WTC11 (cell line): ENCODE measurements around the gene KCNJ1. TPM values are rescaled to one million over a fixed set of nuclear protein-coding genes. Genes with fewer than 3 reads are reported as not detected.

ENCODE experiments used
- ATAC-seq: fragments of 200-7000 bp; cut with Tn5 transposase; 2 replicates; pipeline ENCODE4 v1.10.0; 2021; ENCODE audit warnings: mild to moderate bottlenecking, moderate library complexity
- CTCF ChIA-PET: fragments of 300-600 bp; sonication (Branson Sonifier 250); formaldehyde crosslinking; loops from one replicate; lab custom pipeline; 2021; ENCODE audit warnings: antibody characterized with exemption; lab: Charles Lee
- POLR2A ChIA-PET: fragments of 350-600 bp; sonication (Branson Sonifier 250); formaldehyde crosslinking; loops from one replicate; lab custom pipeline; 2021; ENCODE audit warnings: antibody characterized with exemption; lab: Charles Lee
- DNase-seq: peaks from one replicate; pipeline ENCODE4 v3.0.0; 2021; ENCODE audit warnings: low spot score
- H3K27ac Mint-ChIP-seq: 2 replicates; pipeline ENCODE4 v1.8.0; 2021; ENCODE audit warnings: mixed read lengths
- H3K27me3 Mint-ChIP-seq: 2 replicates; pipeline ENCODE4 v1.8.0; 2021; ENCODE audit warnings: low read depth, mild to moderate bottlenecking, moderate library complexity, mixed read lengths
- H3K36me3 Mint-ChIP-seq: 2 replicates; pipeline ENCODE4 v1.8.0; 2021; ENCODE audit warnings: mixed read lengths
- H3K4me1 Mint-ChIP-seq: 2 replicates; pipeline ENCODE4 v1.8.0; 2022; ENCODE audit warnings: mixed read lengths
- H3K4me3 Mint-ChIP-seq: 2 replicates; pipeline ENCODE4 v1.8.0; 2021; ENCODE audit warnings: mild to moderate bottlenecking, moderate library complexity, mixed read lengths
- H3K9me3 Mint-ChIP-seq: 2 replicates; pipeline ENCODE4 v1.8.0; 2021; ENCODE audit warnings: mixed read lengths
- E2F5 ChIP-seq: sonication (generic); formaldehyde crosslinking; IDR thresholded peaks from 2 replicates; pipeline ENCODE4 v1.8.1; 2022; ENCODE audit warnings: mild to moderate bottlenecking, moderate library complexity, missing genetic modification reagents
- FOXJ3 ChIP-seq: sonication (generic); formaldehyde crosslinking; IDR thresholded peaks from 2 replicates; pipeline ENCODE4 v1.9.0; 2021; ENCODE audit warnings: missing genetic modification reagents, mild to moderate bottlenecking, borderline replicate concordance
- FOXP4 ChIP-seq: sonication (generic); formaldehyde crosslinking; IDR thresholded peaks from 2 replicates; pipeline ENCODE4 v1.8.0; 2022; ENCODE audit warnings: mild to moderate bottlenecking, missing genetic modification reagents
- GABPB1 ChIP-seq: sonication (generic); formaldehyde crosslinking; IDR thresholded peaks from 2 replicates; pipeline ENCODE4 v1.8.1; 2023; ENCODE audit warnings: mild to moderate bottlenecking, missing genetic modification reagents
- GTF2I ChIP-seq: fragments of 250-450 bp; sonication (Bioruptor Pico); conservative IDR thresholded peaks from 2 replicates; pipeline ENCODE4 v1.4.0; 2021; ENCODE audit warnings: mild to moderate bottlenecking
- HMGXB4 ChIP-seq: sonication (generic); formaldehyde crosslinking; IDR thresholded peaks from 2 replicates; pipeline ENCODE4 v1.8.1; 2023; ENCODE audit warnings: mild to moderate bottlenecking, moderate library complexity, missing genetic modification reagents
- IRF2 ChIP-seq: sonication (generic); formaldehyde crosslinking; IDR thresholded peaks from 2 replicates; pipeline ENCODE4 v1.8.0; 2022; ENCODE audit warnings: low read depth, missing genetic modification reagents, borderline replicate concordance
- KAT7 ChIP-seq: sonication (generic); formaldehyde crosslinking; IDR thresholded peaks from 2 replicates; pipeline ENCODE4 v1.8.1; 2023; ENCODE audit warnings: missing genetic modification reagents, mild to moderate bottlenecking, borderline replicate concordance
- MYBL2 ChIP-seq: sonication (generic); formaldehyde crosslinking; IDR thresholded peaks from 2 replicates; pipeline ENCODE4 v1.8.1; 2023; ENCODE audit warnings: mild to moderate bottlenecking, moderate library complexity, missing genetic modification reagents
- NFATC4 ChIP-seq: fragments of 250-450 bp; sonication (Bioruptor Pico); IDR thresholded peaks from 2 replicates; pipeline ENCODE4 v1.9.0; 2021; ENCODE audit warnings: mild to moderate bottlenecking
- NR2C2 ChIP-seq: sonication (generic); formaldehyde crosslinking; IDR thresholded peaks from 2 replicates; pipeline ENCODE4 v1.8.0; 2022; ENCODE audit warnings: mild to moderate bottlenecking, missing genetic modification reagents
- OVOL2 ChIP-seq: fragments of 250-450 bp; sonication (Bioruptor Pico); IDR thresholded peaks from 2 replicates; pipeline ENCODE4 v1.9.0; 2021; ENCODE audit warnings: mild to moderate bottlenecking, borderline replicate concordance
- TCF7 ChIP-seq: sonication (generic); formaldehyde crosslinking; IDR thresholded peaks from 2 replicates; pipeline ENCODE4 v1.8.0; 2022; ENCODE audit warnings: mild to moderate bottlenecking, low read depth, missing genetic modification reagents, moderate library complexity
- TEAD4 ChIP-seq: sonication (generic); formaldehyde crosslinking; IDR thresholded peaks from 2 replicates; pipeline ENCODE4 v1.8.0; 2022; ENCODE audit warnings: mild to moderate bottlenecking, missing genetic modification reagents
- TP53 ChIP-seq: sonication (generic); formaldehyde crosslinking; IDR thresholded peaks from 2 replicates; pipeline ENCODE4 v1.8.1; 2023; ENCODE audit warnings: mild to moderate bottlenecking, missing genetic modification reagents
- ZNF121 ChIP-seq: sonication (generic); formaldehyde crosslinking; IDR thresholded peaks from 2 replicates; pipeline ENCODE4 v1.8.0; 2023; ENCODE audit warnings: missing genetic modification reagents
- ZNF671 ChIP-seq: fragments of 250-450 bp; sonication (Bioruptor Pico); IDR thresholded peaks from 2 replicates; pipeline ENCODE4 v1.8.0; 2021; ENCODE audit warnings: mild to moderate bottlenecking
- total RNA-seq: library from RNA; stranded (reverse); gene quantifications from 3 replicates; pipeline ENCODE4 v1.2.3, GENCODE V29; 2021
- TF ChIP-seq, protein P1 (sequence below): sonication (generic); formaldehyde crosslinking; IDR thresholded peaks from 2 replicates; pipeline ENCODE4 v1.8.1; 2023; ENCODE audit warnings: mild to moderate bottlenecking, missing genetic modification reagents, moderate library complexity
- TF ChIP-seq, protein P2 (sequence below): sonication (generic); formaldehyde crosslinking; IDR thresholded peaks from 2 replicates; pipeline ENCODE4 v1.8.1; 2022; ENCODE audit warnings: low read depth, missing genetic modification reagents, borderline replicate concordance
- TF ChIP-seq, protein P3 (sequence below): fragments of 250-450 bp; sonication (Bioruptor Pico); IDR thresholded peaks from 2 replicates; pipeline ENCODE4 v1.8.0; 2021; ENCODE audit warnings: mild to moderate bottlenecking
- TF ChIP-seq, protein P4 (sequence below): sonication (generic); formaldehyde crosslinking; conservative IDR thresholded peaks from 2 replicates; pipeline ENCODE4 v1.8.1; 2022; ENCODE audit warnings: mild to moderate bottlenecking, missing genetic modification reagents
- TF ChIP-seq, protein P5 (sequence below): sonication (generic); formaldehyde crosslinking; IDR thresholded peaks from 2 replicates; pipeline ENCODE4 v1.8.1; 2023; ENCODE audit warnings: mild to moderate bottlenecking, missing genetic modification reagents

The KCNJ1 gene
- total RNA-seq, 1 experiment from 2014 or later: 0.24 TPM

DNA sequence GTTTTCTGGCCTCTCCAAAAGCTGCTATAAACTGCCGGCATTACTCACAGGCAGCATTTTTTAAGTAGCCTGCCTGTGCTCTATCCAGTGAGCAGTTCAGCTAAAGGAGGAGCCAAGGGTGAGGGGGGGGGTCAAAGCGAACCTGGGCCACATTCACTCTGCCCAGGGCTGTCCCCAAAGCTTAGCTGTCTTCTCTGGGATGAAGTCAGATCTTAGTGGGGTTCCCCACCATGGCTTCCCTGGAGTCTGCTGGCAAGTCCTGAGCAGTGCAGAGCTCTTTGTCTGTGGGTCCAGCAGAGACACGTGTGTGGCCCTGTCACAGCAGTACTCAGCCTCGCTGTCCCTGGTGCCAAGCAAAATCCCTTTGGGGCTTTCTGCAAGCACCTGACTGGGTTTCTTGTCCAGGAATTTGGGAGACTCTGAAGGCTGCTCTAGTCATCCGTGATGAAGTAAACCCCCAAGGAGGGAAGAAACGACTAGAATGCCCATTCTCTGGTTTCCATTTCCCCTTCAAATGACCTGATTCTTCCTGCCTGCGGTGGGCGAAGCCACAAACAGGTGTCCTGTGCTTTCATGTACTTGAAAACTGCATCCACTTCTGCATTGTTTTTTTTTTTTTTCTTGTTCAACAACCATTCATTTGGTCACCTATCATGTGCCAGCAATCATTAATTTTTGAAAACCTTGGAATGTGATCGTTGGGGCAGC lies 26.6 kb upstream of the KCNJ1 start (continued):
- TF ChIP-seq, protein P1, sequence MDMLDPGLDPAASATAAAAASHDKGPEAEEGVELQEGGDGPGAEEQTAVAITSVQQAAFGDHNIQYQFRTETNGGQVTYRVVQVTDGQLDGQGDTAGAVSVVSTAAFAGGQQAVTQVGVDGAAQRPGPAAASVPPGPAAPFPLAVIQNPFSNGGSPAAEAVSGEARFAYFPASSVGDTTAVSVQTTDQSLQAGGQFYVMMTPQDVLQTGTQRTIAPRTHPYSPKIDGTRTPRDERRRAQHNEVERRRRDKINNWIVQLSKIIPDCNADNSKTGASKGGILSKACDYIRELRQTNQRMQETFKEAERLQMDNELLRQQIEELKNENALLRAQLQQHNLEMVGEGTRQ (CRISPR knock-in tag): no peak
- TF ChIP-seq TEAD4 (CRISPR knock-in tag) (no peak), FOXJ3 (CRISPR knock-in tag) (no peak), FOXP4 (no peak), GTF2I (CRISPR knock-in tag) (no peak), HMGXB4 (CRISPR knock-in tag) (no peak), OVOL2 (no peak)

DNA sequence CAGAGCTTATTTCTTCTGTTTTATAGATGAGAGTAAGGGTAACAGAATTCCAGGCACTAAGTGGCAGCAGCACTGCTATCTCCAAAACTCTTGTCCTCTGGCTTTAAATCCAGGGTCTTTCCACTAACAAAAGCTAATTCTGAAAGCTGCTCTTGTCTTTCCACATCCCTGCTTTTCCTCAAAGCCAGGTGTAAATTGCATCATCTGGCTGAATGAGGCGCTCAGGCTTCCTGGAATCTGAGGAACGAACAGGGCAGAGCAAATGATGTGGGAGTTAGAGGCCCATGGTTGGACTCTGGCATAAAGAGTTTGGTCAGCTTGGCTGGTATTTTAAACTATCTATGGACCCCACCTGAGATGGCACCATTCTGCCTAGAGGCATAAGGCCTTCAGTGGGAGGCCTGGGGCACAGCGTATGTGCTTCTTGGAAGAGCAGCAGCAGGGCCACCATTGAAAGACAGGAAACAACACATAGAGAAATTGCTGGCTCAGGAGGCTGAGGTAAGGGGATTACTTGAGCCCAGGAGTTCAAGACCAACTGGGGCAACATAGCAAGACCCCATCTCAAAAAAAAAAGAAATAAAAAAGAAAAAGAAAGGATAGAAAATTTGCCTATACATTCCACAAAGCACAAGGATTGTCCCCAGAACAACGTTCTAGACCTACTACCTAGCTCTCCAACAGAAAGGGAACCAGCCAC lies 25.9 kb upstream of the KCNJ1 start:
- ATAC-seq (no peak), DNase-seq (no peak)
- peaks cover 24% of the 10 kb centered on the region for H3K4me1 Mint-ChIP-seq
- H3K27ac Mint-ChIP-seq: no peak overlapping the region
- ChIA-PET CTCF (interaction anchor here (0.9 to 10.8 kb wide), 6 partner anchors 8 to 63 kb away, joined by 3 to 245 read pairs (median 17); no protein-coding TSS in a partner anchor), POLR2A (interaction anchor here (0.9 to 1.9 kb wide), 2 partner anchors 9 kb away, joined by 3 to 8 read pairs; no protein-coding TSS in a partner anchor)
- TF ChIP-seq, protein P2, sequence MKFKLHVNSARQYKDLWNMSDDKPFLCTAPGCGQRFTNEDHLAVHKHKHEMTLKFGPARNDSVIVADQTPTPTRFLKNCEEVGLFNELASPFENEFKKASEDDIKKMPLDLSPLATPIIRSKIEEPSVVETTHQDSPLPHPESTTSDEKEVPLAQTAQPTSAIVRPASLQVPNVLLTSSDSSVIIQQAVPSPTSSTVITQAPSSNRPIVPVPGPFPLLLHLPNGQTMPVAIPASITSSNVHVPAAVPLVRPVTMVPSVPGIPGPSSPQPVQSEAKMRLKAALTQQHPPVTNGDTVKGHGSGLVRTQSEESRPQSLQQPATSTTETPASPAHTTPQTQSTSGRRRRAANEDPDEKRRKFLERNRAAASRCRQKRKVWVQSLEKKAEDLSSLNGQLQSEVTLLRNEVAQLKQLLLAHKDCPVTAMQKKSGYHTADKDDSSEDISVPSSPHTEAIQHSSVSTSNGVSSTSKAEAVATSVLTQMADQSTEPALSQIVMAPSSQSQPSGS (CRISPR knock-in tag): no peak
- TF ChIP-seq ZNF121 (CRISPR knock-in tag): 0 out of 2 replicates have a peak, but pooled peaks have one; percentile 15
- peak; percentile 70; the same call in 1 of the 2 replicates for TF ChIP-seq GABPB1 (CRISPR knock-in tag)
- no peaks in the 10 kb centered on the region for H3K36me3 Mint-ChIP-seq
- no peak overlapping the region for H3K4me3 Mint-ChIP-seq
- H3K27me3 Mint-ChIP-seq: peaks cover 92% of the 10 kb centered on the region
- no peaks in the 10 kb centered on the region for H3K9me3 Mint-ChIP-seq

DNA sequence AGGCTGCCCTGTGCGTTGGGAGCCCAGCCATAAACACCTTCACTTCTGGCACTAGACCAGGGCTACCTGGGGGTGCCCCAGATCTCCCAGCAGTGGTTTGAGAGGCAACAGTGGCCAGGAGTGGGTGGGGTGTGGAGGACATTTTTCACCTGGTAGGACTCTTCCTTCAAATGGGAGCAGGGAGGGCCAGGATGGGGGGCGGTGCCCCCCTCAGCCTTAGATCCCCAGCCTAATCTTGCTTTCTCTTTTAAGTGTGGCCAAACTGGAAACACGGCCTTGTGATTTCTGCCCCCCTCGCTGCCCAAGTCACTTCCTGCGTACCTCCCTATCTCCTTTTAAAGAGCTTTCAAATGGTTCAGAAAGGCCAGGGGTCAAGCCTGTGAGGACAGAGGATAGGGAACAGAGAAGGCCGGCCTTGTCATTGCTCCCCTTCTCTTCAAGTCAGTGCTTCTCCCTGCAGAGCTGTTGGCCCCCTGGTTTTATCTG lies 24.9 kb upstream of the KCNJ1 start:
- Mint-ChIP-seq H3K27me3 (peaks cover 94% of the 10 kb centered on the region), H3K4me1 (peaks cover 31% of the 10 kb centered on the region), H3K36me3 (no peaks in the 10 kb centered on the region), H3K27ac (no peak overlapping the region), H3K9me3 (no peaks in the 10 kb centered on the region), H3K4me3 (peak overlapping the region; percentile 77)
- ATAC-seq (no peak), DNase-seq (no peak)
- ChIA-PET CTCF (interaction anchor here (1.7 to 10.8 kb wide), 4 partner anchors 14 to 64 kb away, joined by 7 to 245 read pairs (median 28); no protein-coding TSS in a partner anchor), POLR2A (interaction anchor here (1.9 kb wide), 1 partner anchor 10 kb away, joined by 8 read pairs; no protein-coding TSS in a partner anchor)
- no peak for TF ChIP-seq NR2C2 (CRISPR knock-in tag)
- no peak for TF ChIP-seq NFATC4 (CRISPR knock-in tag)
- TF ChIP-seq TP53 (CRISPR knock-in tag): no peak
- no peak for TF ChIP-seq KAT7
- TF ChIP-seq E2F5 (CRISPR knock-in tag): no peak
- TF ChIP-seq TCF7 (CRISPR knock-in tag): no peak
- TF ChIP-seq MYBL2 (CRISPR knock-in tag): no peak
- TF ChIP-seq OVOL2: no peak
- TF ChIP-seq ZNF671 (CRISPR knock-in tag): no peak
- TF ChIP-seq IRF2: no peak
- TF ChIP-seq, protein P3, sequence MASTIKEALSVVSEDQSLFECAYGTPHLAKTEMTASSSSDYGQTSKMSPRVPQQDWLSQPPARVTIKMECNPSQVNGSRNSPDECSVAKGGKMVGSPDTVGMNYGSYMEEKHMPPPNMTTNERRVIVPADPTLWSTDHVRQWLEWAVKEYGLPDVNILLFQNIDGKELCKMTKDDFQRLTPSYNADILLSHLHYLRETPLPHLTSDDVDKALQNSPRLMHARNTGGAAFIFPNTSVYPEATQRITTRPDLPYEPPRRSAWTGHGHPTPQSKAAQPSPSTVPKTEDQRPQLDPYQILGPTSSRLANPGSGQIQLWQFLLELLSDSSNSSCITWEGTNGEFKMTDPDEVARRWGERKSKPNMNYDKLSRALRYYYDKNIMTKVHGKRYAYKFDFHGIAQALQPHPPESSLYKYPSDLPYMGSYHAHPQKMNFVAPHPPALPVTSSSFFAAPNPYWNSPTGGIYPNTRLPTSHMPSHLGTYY (CRISPR knock-in tag): no peak
- TF ChIP-seq, protein P4, sequence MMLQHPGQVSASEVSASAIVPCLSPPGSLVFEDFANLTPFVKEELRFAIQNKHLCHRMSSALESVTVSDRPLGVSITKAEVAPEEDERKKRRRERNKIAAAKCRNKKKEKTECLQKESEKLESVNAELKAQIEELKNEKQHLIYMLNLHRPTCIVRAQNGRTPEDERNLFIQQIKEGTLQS: no peak
- TF ChIP-seq, protein P5, sequence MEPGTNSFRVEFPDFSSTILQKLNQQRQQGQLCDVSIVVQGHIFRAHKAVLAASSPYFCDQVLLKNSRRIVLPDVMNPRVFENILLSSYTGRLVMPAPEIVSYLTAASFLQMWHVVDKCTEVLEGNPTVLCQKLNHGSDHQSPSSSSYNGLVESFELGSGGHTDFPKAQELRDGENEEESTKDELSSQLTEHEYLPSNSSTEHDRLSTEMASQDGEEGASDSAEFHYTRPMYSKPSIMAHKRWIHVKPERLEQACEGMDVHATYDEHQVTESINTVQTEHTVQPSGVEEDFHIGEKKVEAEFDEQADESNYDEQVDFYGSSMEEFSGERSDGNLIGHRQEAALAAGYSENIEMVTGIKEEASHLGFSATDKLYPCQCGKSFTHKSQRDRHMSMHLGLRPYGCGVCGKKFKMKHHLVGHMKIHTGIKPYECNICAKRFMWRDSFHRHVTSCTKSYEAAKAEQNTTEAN: no peak
